GM21515 (cell line): ENCODE results near the gene FUS.

Experiments
- ATAC-seq: cut with Tn5 transposase; IDR thresholded peaks from one replicate; pipeline ENCODE4 v1.9.1; 2021; ENCODE audit not compliant: unreplicated experiment

FUS gene

DNA sequence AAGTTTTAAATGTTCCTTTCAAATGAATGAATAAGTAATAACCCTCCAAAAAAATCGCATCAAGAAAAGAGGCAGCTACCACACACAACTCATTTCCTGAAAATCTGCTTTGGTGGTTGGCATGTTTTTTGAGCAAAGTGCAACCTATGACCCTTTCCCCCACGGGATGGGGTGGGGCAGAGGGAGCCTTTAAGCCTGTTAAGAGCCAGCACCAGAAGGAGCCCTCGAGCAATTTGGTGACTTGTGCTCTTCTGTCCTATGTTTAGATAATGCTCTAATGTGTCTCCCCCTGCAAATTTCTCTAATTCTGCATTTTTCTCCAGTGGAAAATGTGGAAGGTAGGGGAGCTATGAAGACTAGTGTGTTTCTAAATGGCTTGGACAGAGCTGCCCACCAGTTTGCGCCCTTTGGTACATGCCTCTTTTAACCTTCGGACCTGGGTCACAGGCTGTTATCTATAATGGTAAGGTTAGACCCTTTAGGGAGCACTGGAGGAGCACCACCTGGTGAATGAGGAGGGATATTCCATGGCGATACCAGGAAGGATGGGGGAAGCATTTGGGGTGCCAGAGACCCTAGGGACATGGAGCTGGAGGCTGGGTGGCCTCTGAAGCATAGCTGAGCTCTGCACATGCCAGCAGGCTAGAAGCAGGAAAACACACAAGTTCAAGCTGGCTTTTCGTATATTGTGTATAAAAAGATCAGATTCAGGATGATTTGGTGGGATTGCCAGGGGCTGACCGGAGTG, 21.1 kb downstream of the FUS start:
- ATAC-seq: no peak

DNA sequence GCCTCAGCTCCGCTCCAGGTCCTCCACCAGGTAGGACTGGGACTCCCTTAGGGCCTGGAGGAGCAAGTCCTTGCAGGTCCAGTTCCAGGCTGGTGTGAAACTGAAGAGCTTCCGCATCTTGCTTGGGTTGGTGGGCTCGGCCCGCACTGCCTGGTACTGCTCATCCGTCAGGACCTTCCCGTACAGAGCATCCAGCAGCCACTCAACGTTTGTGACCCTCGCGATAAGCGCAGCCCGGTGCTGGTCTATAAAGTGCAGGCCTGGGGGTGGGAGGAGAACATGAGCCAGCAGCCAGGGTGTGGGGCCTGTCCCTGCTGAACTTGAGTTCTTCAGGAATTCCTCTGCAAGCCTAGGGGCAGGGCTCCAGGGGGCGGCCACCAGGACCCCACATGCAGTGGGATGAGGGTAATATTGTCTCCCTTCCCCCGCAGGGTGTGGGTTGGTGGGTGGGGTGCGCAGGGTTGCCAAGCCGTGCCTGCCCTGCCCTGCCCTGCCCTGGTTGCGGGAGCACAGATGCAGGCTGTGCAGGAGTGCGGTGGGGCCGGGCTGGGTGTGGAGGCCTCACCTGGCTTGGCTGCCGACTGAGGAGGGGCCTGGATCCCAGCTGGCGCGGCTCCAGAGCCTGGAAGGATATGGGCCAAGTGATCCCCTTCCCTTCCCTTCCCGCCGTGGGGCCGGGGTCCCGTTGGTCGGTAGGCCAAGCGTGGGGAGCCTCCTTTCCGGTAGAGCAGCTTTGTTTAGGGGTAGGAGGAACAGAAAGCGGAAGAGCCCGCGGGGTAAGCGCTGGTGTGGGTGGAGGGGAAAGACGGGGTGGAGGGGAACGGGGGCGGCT, 21.9 kb downstream of the FUS start:
- peak; percentile 50 for ATAC-seq

DNA sequence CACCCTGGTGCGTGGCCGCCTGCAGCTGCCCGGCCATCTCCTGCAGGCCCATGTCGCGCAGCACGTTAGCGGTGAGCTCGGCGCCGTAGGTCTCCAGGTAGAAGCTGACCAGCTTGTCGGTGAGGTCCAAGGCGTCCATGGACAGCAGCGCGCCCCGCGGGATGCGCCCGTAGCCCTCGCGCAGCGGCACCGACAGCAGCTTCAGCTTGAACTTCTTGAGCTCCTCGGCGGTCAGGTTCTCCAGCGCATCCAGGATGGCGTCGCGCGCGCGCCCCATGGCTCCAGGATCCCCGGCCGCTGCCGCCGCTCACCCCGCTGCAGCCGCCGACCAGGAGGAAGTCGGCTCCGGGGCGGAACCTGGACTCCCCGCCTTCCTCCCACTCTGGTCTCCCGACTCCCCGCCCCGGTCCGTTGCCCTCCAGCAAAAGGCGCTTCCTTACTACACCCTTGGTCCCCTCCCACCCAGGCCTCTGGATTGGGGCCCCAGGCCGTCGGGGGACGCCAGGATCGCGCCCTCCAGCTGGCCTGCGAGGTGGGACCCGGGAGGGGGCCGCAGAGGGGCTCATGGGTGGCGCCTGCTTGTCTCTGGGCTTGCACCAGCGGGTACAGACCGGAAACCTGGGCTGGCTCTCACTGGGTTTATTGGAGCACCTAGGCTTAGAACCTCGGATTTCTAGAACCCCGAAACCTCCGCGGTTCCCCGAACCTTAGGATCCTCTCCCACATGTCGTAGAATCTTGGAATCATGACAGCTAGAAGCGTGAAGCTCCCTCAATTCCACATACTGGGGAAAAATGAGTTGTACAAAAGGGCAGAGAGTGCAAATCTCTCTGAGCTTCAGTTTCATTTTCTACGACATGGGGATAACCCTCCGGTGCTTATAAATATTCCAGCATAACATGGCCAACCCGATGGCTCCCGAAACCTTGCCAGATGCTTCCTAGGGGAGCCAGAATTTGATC, 22.8 kb downstream of the FUS start, which contains the start of gene PYCARD:
PYCARD (minus strand) TSS at position 347 of the 962 bp plus-strand sequence; CDS start at position 277, 70 bp downstream.
- ATAC-seq: peak; percentile 29

DNA sequence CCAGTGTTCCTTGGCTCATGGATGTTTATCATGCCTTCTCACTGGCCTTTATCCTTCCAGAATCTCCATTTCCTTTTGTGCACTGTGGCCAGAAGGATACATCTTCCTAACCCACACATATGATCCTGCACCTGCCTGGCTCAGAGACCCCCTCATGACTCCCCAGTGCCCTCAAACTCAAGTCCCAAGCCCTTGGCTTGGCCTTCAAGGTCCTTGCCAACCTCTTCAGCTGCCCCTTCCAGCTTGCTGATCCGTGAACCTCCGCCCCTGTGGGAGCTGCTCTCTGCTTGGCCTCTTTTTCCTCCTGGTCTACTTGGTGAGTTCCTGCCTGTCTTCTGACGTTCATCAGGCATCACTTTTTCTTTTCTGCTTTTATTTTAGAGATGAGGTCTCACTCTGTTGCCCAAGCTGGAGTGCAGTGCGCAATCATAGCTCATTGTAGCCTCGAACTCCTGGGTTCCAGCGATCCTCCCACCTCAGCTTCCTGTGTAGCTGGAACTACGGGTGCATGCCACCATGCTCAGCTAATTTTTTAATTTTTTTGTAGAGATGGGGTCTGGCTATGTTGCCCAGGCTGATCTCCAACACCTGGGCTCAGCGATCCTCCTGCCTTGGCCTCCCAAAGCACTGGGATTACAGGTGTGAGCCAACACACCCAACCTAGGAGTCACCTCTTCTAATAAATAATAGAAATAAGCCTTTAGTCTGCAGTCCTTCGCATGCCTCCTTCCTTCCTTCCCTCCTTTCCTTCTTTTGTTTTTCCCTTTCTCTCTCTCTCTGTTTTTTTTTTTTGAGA, 25.1 kb downstream of the FUS start:
- ATAC-seq: no peak

DNA sequence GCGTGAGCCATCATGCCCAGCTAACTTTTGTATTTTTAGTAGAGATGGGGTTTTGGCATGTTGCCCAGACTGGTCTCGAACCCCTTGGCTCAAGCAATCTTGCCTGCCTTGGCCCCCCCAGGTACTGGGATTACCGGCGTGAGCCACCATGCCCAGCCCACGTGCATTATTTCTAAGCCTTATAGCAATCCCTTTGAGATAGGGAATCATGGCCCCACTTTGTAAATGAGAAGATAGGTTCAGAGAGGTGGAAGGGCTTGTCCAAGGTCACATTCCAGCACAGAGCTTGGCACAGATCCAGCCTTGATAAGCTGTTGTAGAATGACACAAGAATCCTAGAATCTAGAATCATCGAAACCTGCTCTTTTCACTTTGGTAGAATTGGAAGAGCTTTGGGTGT, 26.8 kb downstream of the FUS start:
- ATAC-seq: no peak

DNA sequence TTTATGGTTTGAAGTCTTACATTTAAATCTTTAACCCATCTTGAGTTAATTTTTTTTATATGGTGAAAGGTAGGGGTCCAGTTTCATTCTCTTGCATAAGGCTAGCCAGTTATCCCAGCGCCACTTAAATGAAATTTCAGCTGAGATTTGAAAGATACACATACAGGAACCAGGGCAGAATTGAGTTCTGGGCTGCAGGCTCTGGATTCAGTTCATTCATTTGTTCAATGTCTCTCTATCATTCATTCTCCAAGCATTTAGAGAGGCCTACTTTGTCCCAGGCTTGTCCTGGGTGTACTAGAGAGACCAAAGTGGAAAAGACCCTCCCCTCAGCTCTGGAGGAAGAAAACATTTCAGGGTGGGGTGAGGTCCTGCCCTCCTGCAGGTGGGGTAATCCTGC, 33.4 kb downstream of the FUS start:
- no peak for ATAC-seq

DNA sequence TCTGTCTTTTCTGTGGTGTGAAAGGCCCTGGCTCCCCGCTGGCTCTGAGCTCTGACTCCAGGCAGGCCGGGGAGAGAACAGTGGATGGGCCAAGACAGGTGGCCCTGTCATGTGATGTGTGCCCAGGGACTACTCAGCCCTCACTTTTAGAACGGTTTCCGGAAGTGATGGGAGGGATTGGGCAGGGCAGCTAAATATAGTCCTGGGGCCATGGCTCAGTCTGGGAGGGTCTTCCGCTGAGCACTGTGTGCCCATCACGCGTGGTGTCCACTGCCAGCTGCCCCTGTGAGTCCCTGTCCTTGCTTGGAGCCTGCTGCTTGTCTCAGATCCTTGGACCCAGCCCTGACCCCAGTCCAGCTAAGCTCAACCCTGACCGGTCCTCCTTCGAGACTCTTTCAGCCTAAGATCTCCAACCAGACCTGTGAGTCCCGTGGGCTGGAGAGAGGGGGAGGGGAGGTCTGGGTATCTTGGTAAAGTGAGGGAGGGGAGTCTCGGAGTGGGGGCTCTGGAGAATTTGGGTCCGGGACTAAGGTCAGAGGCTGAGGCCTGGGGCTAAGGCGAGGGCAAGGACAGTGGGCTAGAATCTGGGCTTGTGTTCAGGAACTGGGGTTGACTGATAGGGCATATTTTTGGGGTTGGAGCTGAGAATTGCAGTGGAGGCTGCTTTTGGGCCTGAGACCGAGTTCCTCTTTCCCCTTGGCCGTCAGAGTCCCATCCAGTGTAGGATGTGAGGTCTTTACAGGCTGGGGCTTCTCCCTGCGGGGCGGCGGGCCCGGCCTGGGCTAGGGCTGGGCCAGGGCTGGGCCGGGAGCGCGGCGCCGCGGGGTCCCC, 34.2 kb downstream of the FUS start, which contains the start of gene TRIM72:
TRIM72 (plus strand) TSS at position 243 of the 831 bp plus-strand sequence. CDS start 620 bp downstream, outside the sequence.
- no peak for ATAC-seq

DNA sequence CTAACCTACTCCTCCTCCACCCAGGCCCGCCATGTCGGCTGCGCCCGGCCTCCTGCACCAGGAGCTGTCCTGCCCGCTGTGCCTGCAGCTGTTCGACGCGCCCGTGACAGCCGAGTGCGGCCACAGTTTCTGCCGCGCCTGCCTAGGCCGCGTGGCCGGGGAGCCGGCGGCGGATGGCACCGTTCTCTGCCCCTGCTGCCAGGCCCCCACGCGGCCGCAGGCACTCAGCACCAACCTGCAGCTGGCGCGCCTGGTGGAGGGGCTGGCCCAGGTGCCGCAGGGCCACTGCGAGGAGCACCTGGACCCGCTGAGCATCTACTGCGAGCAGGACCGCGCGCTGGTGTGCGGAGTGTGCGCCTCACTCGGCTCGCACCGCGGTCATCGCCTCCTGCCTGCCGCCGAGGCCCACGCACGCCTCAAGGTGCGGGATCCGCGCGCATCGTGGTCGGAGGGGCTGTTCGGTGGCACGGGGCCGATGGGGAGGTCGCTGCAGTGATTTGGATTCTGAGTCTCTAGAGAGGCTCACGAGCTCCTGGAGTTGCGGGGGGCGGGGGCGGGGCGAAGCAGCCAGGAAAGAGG, 34.9 kb downstream of the FUS start:
- ATAC-seq: no peak

DNA sequence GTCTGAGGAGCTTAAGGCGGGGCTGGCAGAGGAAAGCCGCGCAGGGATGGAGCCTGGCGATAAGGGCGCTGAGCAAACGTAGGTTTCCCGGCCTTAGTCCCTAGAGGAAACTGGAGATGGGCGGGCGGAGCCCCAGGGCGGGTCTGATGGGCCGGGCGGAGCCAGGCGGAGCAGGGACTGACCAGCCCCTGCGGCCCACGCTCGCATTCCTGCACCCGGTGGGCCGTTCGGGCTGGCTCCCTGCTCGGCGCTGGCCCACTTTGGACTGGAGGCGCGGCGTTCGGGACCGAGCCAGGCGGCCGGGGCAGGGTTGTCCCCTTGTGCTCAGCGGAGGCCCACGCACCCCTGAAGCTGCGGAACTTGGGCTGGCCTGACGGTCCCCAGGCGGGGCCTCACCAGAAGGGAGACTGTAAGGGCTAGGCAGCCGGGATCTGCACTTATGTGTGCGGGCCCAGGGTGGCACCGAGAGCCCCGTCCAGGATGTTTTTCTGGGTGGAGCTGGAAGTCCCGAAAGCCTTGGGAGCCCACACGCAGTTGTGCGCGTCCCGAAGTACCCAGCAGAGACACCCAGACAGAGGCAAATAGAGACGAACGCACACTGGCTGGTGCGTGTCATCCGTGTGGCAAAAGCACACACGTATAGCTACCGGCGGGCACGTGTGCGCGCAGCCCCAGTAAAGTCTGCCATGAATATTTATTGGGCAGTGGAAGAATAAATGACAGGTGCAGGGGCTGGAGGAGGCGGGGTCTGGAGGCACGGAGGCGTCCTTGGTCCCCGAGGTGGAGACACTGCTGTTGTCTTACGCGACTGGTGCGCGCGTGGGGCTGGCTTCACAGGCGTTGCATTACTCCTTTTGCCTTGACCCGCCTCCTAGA, 35.6 kb downstream of the FUS start:
- ATAC-seq: no peak

DNA sequence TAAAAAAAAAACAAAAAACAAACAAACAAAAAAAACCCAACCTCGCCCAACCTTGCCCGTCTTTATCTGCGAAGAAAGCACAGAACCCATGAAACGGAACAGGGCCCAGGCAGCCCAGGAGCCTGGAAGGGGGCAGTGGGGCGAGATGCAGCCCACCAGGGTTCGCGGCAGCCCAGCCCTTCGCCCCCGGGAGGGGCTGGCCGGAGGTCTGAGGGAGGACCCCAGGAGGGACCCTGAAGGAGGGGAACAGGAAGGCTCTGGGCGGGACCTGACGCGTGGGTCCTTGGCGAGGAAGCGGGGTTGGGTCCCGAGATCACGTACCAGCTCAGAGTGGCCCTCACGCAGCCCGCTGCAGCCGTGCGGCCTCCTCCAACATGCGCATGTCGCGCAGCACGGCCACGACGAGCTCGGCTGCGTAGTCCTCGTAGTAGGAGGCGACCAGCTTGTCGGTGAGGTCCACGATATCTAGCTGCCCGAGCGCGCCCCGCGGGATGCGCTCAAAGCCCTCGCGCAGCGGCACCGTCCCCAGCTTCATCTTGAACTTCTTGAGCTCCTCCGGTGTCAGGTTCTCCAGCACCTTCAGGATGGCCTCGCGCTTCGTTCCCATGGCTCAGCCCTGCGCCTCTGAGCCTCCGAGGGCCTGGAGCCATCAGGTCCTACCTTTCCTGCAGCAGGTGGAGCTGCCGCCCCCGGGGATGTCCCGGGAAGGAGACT, 36.6 kb downstream of the FUS start, which contains the start of gene PYDC1:
PYDC1 (minus strand) TSS at position 714 of the 714 bp plus-strand sequence; CDS start at position 607, 107 bp downstream.
- no peak for ATAC-seq

DNA sequence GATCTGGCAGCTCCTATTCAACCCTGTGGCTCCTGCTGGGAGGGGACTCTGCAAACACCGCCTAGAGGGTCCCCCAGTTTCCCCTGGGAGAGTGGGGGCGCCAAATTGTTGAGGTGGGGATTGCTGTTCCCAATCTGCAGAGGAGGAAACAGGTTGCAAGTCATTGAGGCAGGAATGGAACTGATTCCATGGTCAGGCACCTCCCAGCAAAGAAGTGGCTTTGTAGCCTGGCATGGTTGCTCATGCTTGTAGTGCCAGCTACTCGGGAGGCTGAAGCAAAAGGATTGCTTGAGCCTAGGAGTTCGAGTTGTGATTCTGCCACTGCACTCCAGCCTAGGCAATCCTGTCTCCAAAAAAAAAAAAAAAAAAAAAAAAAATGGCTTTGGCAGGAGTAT, 37.2 kb downstream of the FUS start:
- no peak for ATAC-seq

DNA sequence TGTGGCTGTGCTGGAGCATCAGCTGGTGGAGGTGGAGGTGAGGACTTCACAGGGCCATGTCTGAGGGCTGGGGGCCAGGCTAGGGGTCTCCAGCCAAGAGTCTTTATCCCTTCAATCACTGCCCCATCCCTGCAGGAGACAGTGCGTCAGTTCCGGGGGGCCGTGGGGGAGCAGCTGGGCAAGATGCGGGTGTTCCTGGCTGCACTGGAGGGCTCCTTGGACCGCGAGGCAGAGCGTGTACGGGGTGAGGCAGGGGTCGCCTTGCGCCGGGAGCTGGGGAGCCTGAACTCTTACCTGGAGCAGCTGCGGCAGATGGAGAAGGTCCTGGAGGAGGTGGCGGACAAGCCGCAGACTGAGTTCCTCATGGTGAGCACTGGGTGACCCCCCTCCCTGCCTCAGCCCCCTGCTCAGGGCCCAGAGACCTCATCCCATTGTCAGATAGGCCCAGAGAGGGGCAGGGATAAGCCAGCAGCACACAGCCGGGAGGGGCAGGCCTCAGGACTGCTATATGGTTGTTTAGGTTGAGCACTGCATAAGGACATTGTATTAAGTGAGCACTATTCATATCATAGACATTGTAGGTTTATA, 39.3 kb downstream of the FUS start:
- no peak for ATAC-seq

DNA sequence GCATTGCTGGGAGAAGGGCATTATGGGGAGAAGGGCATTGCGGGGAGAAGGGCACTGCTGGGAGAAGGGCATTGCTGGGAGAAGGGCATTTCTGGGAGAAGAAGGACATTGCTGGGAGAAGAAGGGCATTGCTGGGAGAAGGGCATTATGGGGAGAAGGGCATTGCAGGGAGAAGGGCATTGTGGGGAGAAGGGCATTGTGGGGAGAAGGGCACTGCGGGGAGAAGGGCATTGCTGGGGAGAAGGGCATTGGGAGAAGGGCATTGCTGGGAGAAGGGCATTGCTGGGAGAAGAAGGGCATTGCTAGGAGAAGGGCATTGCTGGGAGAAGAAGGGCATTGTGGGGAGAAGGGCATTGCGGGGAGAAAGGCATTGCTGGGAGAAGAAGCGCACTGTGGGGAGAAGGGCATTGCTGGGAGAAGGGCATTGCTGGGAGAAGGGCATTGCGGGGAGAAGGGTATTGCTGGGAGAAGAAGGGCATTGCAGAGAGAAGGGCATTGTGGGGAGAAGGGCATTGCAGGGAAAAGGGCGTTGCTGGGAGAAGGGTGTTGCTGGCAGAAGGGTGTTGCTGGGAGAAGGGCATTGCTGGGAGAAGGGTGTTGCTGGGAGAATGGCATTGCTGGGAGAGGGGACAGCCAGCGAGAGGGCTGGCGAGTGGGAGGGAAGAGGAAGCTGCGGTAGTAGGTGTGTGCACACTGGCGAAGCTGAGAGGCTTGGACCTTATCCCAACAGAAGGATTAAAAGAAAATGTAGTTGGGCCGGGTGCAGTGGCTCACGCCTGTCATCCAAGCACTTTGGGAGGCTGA, 41.6 kb downstream of the FUS start:
- ATAC-seq: no peak

DNA sequence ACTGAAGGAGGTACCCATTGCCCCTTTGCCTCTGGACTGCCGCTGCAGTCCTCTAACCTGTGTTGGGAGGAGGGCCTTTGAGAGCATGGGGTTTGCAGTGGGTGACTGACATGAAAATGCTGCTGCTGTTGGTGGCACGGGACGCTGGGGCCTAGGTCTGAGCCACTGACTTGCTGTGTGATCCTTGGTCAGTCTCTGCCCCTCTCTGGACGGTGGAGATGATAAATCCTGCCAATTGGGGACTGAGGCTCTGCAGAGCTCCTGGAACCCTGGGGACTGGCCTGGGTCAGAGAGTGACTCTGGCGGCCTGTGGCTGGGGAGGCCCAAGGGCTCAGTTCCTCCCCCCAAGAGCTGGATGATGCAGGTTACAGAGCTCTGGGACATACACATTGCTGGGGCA, 43.1 kb downstream of the FUS start:
- ATAC-seq: no peak

DNA sequence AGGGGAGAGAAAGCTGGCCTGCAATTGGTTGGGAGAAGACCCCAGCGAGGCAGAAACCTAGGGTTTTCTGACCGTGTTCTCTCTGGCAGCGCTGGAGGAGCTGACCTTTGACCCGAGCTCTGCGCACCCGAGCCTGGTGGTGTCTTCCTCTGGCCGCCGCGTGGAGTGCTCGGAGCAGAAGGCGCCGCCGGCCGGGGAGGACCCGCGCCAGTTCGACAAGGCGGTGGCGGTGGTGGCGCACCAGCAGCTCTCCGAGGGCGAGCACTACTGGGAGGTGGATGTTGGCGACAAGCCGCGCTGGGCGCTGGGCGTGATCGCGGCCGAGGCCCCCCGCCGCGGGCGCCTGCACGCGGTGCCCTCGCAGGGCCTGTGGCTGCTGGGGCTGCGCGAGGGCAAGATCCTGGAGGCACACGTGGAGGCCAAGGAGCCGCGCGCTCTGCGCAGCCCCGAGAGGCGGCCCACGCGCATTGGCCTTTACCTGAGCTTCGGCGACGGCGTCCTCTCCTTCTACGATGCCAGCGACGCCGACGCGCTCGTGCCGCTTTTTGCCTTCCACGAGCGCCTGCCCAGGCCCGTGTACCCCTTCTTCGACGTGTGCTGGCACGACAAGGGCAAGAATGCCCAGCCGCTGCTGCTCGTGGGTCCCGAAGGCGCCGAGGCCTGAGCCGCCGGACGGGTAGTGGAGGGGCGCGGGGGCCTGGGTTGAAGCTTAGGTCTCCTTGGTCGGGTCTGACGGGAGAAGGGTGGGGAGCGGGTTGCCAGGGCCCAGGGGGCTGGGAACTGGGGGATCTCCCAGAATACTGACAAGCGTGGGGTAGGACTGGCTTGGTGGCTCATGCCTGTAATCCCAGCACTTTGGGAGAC, 44.4 kb downstream of the FUS start:
- no peak for ATAC-seq
